RPMI7951 (cell line): ENCODE data around the gene UPK3A. TPM values are rescaled to one million over a fixed set of nuclear protein-coding genes. Genes with fewer than 3 reads are reported as not detected.
"Not testable (repeated sequence)": the region's sequence is repeated elsewhere in the genome, so short reads cannot be mapped to it uniquely, and the experiment has no call there.

ENCODE experiments used
- DNase-seq: peaks from one replicate; pipeline ENCODE4 v3.0.0-alpha.2; 2012; ENCODE audit warnings: low read depth
- total RNA-seq: library from RNA; depleted of rRNA; stranded (reverse); fragments of >200 nt; shearing (Covaris generic); gene quantifications from 2 replicates; pipeline ENCODE4 v1.2.3, GENCODE V29; 2014

The UPK3A gene
- total RNA-seq, 1 experiment from 2014 or later: not detected

GRCh38 chr22:45309422-45310227 is 24.9 kb downstream of the UPK3A start, which contains the start of gene FAM118A:
Gene FAM118A (plus strand): TSS chr22:45309934. CDS start chr22:45322380, 12,446 bp downstream.
- DNase-seq: peak; percentile 82

DNA sequence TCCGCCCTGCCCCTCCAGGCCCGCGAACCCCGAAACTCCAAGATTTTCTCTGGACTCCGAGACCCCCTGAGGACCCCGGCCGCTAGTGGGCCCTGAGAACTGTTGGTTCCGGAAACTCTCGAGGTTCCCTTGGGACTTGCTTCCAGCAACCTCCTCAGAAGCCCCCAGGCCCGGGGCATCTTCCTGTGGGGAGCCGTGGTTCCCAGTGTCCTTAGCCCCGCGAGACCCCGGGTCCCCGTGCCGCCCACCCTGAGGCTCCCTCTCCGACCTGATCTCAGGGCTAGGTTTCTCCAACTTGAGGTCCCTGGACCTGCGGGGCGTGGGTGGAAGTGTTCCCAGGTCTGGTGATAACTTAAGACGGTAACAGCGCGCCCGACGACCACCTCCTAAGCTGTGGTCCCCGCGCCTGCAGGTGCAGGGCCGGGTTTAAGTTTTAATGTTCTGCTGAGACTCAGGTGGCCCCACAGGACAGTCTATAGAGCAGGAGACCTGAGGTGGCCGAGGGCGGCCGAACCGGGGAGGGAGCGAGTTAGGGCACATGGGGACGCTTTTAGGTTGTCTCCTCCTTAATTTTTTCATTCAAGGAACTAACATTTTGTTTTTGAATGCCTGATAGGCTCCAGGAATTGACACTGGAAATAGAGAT is 25.7 kb downstream of the UPK3A start:
- no peak for DNase-seq

DNA sequence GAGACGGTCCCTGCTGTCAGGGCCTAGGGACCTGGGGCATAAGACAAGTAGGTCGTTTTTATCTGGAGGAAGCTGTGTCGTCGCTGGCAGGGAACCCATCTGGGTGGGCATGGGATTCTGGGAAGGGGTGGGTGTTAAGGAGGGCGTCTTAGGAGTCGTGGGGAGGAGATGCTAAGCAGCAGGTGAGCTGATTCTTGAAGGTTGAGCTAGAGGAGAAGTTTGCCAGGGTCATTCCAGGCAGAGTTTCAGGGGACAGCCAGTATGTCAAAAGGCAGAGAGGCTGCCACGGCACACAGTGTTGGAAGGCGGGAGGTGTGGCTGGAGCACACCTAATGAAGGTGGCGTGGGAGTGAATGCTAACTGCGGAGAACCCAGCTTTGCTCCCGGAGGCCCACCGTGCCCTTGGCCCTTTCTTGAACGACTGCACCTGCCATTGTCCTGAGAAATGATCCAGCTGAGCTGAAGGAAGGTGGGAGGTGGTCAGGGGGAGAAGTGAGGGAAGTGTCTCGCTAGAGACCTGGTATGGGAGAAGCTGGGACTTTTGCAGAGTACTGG is 26.3 kb downstream of the UPK3A start:
- no peak for DNase-seq

GRCh38 chr22:45312415-45312814 is 27.7 kb downstream of the UPK3A start:
- DNase-seq: no peak

- DNase-seq: no peak
Measured at GRCh38 chr22:45312856-45313255, 28.1 kb downstream of the UPK3A start.

GRCh38 chr22:45314054-45314721 is 29.4 kb downstream of the UPK3A start:
- DNase-seq: no peak

DNA sequence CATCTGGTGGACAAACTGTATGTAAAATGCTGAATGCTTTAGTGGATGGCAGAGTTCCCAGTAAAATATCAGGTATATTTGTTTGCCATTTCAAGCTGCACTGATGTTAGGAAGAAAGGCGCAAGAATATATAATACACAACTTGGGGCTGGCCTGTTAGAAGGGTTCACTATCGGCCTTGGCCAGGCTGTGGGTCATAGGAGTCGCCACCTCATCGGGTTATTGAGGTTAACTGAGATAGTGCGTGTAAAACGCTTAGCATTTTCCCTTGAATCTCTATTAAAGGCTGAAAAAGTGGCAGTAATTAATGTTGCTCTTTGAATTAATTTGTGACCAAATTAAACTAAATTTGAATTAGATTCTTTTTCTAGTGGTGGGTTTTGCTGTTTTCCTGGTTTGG is 30.0 kb downstream of the UPK3A start:
- no peak for DNase-seq

DNA sequence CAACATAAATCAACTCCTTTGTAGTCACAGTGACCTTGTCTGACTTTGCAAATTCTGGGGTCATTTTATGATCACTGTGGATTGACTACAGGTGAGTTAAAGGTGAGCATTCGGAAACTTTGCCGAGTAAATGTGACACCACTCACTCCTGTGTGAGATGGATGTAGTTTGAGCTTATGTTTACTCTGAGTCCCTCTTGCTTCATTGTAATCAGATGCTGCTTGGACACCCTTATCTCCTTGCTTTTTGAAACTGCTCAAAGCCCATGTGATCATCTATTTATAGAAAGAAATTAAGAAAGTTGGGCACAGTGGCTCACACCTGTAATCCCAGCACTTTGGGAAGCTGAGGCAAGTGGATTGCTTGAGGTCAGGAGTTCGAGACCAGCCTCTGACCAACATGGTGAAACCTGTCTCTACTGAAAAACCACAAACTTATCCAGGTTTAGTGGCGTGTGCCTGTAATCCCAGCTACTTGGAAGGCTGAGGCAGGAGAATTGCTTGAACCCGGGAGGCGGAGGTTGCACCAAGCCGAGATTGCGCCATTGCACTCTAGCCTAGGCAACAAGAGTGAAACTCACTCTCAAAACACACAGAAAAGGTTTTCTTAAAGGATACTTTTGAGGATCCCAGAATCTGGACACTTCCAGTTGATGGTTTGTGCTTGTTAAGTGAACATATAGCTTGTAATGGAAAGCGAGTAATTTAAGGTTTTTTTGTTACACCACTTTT is 32.2 kb downstream of the UPK3A start:
- DNase-seq: no peak

- no peak for DNase-seq
Measured at GRCh38 chr22:45317551-45318167, 32.9 kb downstream of the UPK3A start.

DNA sequence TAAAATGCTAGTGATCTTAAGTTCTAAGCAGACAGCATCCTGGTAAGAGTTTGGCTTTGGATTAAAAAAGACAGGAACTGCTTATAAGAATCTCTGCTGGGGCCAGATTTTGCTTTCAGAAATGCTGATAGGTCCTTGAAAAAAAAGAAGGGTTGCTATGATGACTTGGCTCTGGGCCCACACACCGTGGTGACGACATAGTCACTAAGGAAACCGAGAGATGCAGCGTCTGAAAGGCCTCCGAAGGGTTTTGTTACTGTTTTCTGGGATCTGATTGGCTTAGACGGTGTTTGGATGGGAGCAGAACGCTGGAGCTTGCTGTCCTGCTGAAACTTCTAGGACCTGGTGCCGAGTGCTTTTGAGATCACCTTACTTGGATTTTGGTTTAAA is 33.4 kb downstream of the UPK3A start:
- DNase-seq: peak; percentile 21

DNA sequence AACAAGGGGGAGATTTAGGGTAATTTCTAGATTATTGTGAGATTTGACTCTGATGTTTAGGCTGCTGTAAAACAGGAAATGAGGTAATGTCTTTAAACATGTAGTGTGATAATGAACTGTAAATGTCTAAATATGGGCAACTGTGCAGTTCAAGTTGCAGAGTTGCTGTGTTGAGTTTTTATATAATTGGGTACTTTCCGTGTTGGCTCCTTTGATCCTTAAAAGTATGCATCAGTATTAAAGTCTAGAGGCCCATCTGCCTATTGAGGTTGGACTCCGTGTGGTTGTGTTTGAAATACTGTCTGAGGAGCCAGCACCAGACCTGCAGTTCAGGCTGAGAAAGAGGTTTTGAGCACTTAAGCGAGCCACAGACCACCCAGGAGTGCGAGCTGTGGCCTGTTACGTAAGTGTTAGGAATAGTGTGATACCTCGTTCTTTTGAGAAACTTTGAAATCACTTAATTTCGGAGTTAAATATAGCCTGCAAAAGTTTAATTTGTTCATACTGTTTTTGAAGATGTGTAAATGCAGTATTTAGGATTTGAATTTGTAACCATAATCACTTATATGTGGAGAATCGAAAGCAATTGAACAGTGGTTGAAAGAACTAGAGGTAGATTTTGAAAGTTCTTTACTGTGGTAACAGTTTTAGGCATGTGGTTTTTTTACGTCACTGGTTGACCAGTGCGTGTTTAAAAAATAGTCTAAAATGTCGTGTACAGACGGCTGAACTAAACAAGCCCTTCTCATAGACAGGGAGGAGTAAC is 34.0 kb downstream of the UPK3A start:
- peak; percentile 8 for DNase-seq

GRCh38 chr22:45319324-45319685 is 34.6 kb downstream of the UPK3A start:
- DNase-seq: no peak

- no peak for DNase-seq
Measured at GRCh38 chr22:45320357-45320976, 35.7 kb downstream of the UPK3A start.

GRCh38 chr22:45321827-45322226 is 37.1 kb downstream of the UPK3A start:
- no peak for DNase-seq

- DNase-seq: no peak
Measured at GRCh38 chr22:45322873-45323525, 38.2 kb downstream of the UPK3A start.

GRCh38 chr22:45323695-45324094 is 38.9 kb downstream of the UPK3A start:
- no peak for DNase-seq

DNA sequence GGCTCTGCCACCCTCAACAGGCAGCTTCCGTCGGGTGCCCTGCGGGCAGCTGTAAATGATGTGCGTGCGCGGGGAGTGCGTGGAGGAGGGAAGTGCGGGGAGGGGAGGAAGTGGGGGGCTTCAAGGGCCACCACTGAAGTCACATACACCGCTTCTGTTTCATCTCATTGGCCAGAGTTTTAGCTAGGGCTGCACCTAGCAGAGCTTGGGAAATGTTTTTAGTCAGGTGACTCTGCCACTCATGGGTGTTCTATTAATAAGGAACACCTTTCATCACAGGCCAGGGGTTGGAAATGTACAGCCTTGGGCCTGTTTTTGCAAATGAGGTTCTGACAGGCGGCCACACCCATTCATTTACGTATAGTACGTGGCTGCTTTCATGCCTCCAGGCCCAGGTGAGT is 39.6 kb downstream of the UPK3A start:
- no peak for DNase-seq

DNA sequence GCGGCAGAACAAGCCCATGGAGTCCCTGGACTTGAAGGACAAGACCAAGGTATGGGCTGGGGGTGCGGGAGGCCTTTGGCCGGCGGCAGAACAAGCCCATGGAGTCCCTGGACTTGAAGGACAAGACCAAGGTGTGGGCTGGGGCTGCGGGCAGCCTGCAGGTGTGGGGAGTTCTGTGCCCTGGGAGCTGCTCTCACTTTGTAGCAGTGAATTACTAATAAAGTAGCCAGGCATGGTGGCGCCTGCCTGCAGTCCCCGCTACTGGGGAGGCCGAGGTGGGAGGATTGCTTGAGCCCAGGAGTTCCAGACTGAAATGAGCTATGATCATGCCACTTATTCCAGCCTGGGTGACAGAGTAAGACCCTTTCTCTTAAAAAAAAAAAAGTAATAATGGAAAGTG is 43.5 kb downstream of the UPK3A start:
- not testable (repeated sequence) for DNase-seq

- no peak for DNase-seq
Measured at GRCh38 chr22:45328822-45329529, 44.2 kb downstream of the UPK3A start.
